Panc1 (cell line): Measurements from ENCODE around the gene SLC6A11.

Experiments
- CTCF ChIP-seq: fragments of 450-650 bp; IDR thresholded peaks from 2 replicates; pipeline ENCODE4 v1.5.1; 2017; ENCODE audit warnings: mild to moderate bottlenecking
- POLR2AphosphoS5 ChIP-seq: IDR thresholded peaks from 2 replicates; pipeline ENCODE4 v1.6.1; 2012; ENCODE audit warnings: mild to moderate bottlenecking, low read depth, low read length, moderate library complexity
- REST ChIP-seq, 2 experiments: IDR thresholded peaks; 2 replicates each; pipeline ENCODE4 v1.6.1; 2011 to 2012; ENCODE audit warnings: low read depth in 2 of 2, control low read depth in 1 of 2, low read length in 1 of 2, mild to moderate bottlenecking in 1 of 2, moderate library complexity in 1 of 2; ENCODE audit not compliant: insufficient read depth in 1 of 2
- SIN3A ChIP-seq: IDR thresholded peaks from 2 replicates; pipeline ENCODE4 v1.6.1; 2012; ENCODE audit warnings: low read depth, mild to moderate bottlenecking, low read length, moderate library complexity, borderline replicate concordance; ENCODE audit not compliant: insufficient read depth
- TCF7L2 ChIP-seq: IDR thresholded peaks from 2 replicates; pipeline ENCODE4 v1.6.1; 2011; ENCODE audit warnings: mild to moderate bottlenecking, low read depth, low read length, inconsistent platforms

- TF ChIP-seq TCF7L2 = no peak
- no peak for TF ChIP-seq CTCF
- TF ChIP-seq REST (IDR thresholded peaks at IDR 0.05; ENCODE audit: insufficient read depth in 1 of 2, low read depth in 2 of 2, low read length in 1 of 2) = no peak
- no peak for TF ChIP-seq POLR2AphosphoS5
- no peak for TF ChIP-seq SIN3A
Measured at GRCh38 chr3:10948326-10948725, 132.3 kb downstream of the SLC6A11 start.
